ENCODE measurements around the gene KLHL28.

DNA sequence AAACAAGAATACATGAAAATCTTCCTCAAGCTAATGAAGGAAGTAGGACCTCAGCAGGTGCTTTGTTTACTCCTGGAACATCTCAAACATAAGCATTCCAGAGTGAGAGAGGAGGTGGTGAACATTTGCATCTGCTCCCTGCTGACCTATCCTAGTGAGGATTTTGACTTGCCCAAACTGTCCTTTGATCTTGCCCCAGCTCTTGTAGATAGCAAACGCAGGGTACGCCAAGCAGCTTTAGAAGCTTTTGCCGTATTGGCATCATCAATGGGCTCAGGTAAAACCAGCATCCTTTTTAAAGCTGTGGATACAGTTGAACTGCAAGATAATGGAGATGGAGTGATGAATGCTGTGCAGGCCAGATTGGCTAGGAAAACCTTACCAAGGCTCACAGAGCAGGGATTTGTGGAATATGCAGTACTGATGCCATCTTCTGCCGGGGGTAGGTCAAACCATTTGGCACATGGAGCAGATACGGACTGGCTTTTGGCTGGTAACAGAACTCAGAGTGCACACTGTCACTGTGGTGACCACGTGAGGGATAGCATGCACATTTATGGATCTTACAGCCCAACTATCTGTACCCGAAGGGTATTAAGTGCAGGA lies 2.1 kb upstream of the KLHL28 start:
- no peak for TF ChIP-seq CHD2 (IDR thresholded peaks at IDR 0.05; ENCODE audit: low read length, partially characterized antibody)
- TF ChIP-seq, protein P1, sequence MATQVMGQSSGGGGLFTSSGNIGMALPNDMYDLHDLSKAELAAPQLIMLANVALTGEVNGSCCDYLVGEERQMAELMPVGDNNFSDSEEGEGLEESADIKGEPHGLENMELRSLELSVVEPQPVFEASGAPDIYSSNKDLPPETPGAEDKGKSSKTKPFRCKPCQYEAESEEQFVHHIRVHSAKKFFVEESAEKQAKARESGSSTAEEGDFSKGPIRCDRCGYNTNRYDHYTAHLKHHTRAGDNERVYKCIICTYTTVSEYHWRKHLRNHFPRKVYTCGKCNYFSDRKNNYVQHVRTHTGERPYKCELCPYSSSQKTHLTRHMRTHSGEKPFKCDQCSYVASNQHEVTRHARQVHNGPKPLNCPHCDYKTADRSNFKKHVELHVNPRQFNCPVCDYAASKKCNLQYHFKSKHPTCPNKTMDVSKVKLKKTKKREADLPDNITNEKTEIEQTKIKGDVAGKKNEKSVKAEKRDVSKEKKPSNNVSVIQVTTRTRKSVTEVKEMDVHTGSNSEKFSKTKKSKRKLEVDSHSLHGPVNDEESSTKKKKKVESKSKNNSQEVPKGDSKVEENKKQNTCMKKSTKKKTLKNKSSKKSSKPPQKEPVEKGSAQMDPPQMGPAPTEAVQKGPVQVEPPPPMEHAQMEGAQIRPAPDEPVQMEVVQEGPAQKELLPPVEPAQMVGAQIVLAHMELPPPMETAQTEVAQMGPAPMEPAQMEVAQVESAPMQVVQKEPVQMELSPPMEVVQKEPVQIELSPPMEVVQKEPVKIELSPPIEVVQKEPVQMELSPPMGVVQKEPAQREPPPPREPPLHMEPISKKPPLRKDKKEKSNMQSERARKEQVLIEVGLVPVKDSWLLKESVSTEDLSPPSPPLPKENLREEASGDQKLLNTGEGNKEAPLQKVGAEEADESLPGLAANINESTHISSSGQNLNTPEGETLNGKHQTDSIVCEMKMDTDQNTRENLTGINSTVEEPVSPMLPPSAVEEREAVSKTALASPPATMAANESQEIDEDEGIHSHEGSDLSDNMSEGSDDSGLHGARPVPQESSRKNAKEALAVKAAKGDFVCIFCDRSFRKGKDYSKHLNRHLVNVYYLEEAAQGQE (IDR thresholded peaks at IDR 0.05): no peak
- TF ChIP-seq, protein P2, sequence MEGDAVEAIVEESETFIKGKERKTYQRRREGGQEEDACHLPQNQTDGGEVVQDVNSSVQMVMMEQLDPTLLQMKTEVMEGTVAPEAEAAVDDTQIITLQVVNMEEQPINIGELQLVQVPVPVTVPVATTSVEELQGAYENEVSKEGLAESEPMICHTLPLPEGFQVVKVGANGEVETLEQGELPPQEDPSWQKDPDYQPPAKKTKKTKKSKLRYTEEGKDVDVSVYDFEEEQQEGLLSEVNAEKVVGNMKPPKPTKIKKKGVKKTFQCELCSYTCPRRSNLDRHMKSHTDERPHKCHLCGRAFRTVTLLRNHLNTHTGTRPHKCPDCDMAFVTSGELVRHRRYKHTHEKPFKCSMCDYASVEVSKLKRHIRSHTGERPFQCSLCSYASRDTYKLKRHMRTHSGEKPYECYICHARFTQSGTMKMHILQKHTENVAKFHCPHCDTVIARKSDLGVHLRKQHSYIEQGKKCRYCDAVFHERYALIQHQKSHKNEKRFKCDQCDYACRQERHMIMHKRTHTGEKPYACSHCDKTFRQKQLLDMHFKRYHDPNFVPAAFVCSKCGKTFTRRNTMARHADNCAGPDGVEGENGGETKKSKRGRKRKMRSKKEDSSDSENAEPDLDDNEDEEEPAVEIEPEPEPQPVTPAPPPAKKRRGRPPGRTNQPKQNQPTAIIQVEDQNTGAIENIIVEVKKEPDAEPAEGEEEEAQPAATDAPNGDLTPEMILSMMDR (IDR thresholded peaks at IDR 0.05): no peak
- TF ChIP-seq MAFK (IDR thresholded peaks at IDR 0.05; ENCODE audit: partially characterized antibody): no peak
- TF ChIP-seq, protein P3, sequence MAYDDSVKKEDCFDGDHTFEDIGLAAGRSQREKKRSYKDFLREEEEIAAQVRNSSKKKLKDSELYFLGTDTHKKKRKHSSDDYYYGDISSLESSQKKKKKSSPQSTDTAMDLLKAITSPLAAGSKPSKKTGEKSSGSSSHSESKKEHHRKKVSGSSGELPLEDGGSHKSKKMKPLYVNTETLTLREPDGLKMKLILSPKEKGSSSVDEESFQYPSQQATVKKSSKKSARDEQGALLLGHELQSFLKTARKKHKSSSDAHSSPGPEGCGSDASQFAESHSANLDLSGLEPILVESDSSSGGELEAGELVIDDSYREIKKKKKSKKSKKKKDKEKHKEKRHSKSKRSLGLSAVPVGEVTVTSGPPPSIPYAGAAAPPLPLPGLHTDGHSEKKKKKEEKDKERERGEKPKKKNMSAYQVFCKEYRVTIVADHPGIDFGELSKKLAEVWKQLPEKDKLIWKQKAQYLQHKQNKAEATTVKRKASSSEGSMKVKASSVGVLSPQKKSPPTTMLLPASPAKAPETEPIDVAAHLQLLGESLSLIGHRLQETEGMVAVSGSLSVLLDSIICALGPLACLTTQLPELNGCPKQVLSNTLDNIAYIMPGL (CRISPR knock-in tag; IDR thresholded peaks at IDR 0.05; ENCODE audit: borderline replicate concordance): no peak
- no peak for TF ChIP-seq EHMT2 (IDR thresholded peaks at IDR 0.05; ENCODE audit: low read depth)
- no peak for TF ChIP-seq PHF8 (IDR thresholded peaks at IDR 0.05; ENCODE audit: borderline replicate concordance, low read depth)
- no peak for TF ChIP-seq MAZ (IDR thresholded peaks at IDR 0.05; ENCODE audit: borderline replicate concordance, low read depth, low read length)
- TF ChIP-seq, protein P4, sequence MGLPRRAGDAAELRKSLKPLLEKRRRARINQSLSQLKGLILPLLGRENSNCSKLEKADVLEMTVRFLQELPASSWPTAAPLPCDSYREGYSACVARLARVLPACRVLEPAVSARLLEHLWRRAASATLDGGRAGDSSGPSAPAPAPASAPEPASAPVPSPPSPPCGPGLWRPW (IDR thresholded peaks at IDR 0.05): no peak
- TF ChIP-seq EHF (CRISPR knock-in tag; IDR thresholded peaks at IDR 0.05): no peak

Measured in A549 (cell line).